Thyroid gland (tissue), 4 donors: ENCODE data around the gene AFAP1L1. TPM values are rescaled to one million over a fixed set of nuclear protein-coding genes. Genes with fewer than 3 reads are reported as not detected.

Source experiments
- DNase-seq, 2 donors: peaks; one replicate each; pipeline ENCODE4 v3.0.0-alpha.2; 2019
- H3K27ac ChIP-seq, 3 donors: fragments of 200-600 bp; sonication (generic); 1 replicate in 2 of 3; 2 replicates in 1 of 3; pipeline ENCODE4 v1.5.1; 2016 to 2019; ENCODE audit warnings: mild to moderate bottlenecking in 1 of 3, moderate library complexity in 1 of 3
- H3K27me3 ChIP-seq: fragments of 200-600 bp; sonication (generic); one replicate; pipeline ENCODE4 v1.5.1; 2019
- H3K36me3 ChIP-seq, 2 donors: fragments of 200-600 bp; sonication (generic); one replicate each; pipeline ENCODE4 v1.5.1; 2016 to 2019
- H3K4me1 ChIP-seq, 2 donors: fragments of 200-600 bp; sonication (generic); one replicate each; pipeline ENCODE4 v1.5.1; 2017 to 2019
- H3K4me3 ChIP-seq, 3 donors: fragments of 200-600 bp; sonication (generic); replicated peaks in 1 of 3; 1 replicate in 2 of 3; 2 replicates in 1 of 3; pipeline ENCODE4 v1.5.1; 2016; ENCODE audit warnings: mild to moderate bottlenecking in 1 of 3
- H3K9me3 ChIP-seq: fragments of 200-600 bp; sonication (generic); one replicate; pipeline ENCODE4 v1.5.1; 2017
- CTCF ChIP-seq, 6 experiments: fragments of 200-600 bp in 3 of 6; fragments of 450-650 bp in 3 of 6; sonication (generic) in 3 of 6; IDR thresholded peaks; one replicate each; pipeline ENCODE4 v1.5.1; 2016 to 2019; ENCODE audit warnings: antibody characterized with exemption in 6 of 6, mild to moderate bottlenecking in 2 of 6, inconsistent platforms in 1 of 6, moderate library complexity in 1 of 6
- POLR2A ChIP-seq, 2 donors: fragments of 450-650 bp; IDR thresholded peaks; one replicate each; pipeline ENCODE4 v1.6.1; 2017; ENCODE audit warnings: antibody characterized with exemption in 2 of 2, mild to moderate bottlenecking in 2 of 2, moderate library complexity in 1 of 2
- WGBS, 2 donors: methylation state at CpG; one replicate each; pipeline ENCODE4 v1.1.5; 2017; 5-methylcytosine and 5-hydroxymethylcytosine counted together
- intact Hi-C: fragments of 100-400 bp; cut with DNase I; formaldehyde crosslinking; loops from one replicate; pipeline ENCODE4 v1.15.1; 2023
- total RNA-seq, 4 donors: library from RNA; depleted of rRNA; stranded (reverse); fragments of >200 nt; gene quantifications; one replicate each; pipeline ENCODE4 v1.2.3, GENCODE V29; 2016

Gene AFAP1L1
- total RNA-seq, 4 donors from 2014 or later: 15.9 to 43.1 (median 26.8) TPM

GRCh38 chr5:149356391-149356790 is 84.7 kb downstream of the AFAP1L1 start:
- intact Hi-C loops: no loop called here
- H3K27ac ChIP-seq: no peak overlapping the region
- TF ChIP-seq POLR2A (IDR thresholded peaks at IDR 0.05) (no peak), CTCF (IDR thresholded peaks at IDR 0.05) (no peak)
- peaks cover 3 to 7% of the 10 kb centered on the region in 2 donors for H3K4me1 ChIP-seq
- DNase-seq: no peak
- no peaks in the 10 kb centered on the region for H3K9me3 ChIP-seq
- peaks cover 4 to 26% of the 10 kb centered on the region in 2 donors for H3K36me3 ChIP-seq
- no peaks in the 10 kb centered on the region for H3K27me3 ChIP-seq
- WGBS, 2 donors: 93 to 97% methylated on average over 8 of the region's 8 CpGs
- H3K4me3 ChIP-seq: no peak overlapping the region

GRCh38 chr5:149357370-149358293 is 86.0 kb downstream of the AFAP1L1 start, which contains the start of gene PCYOX1L:
PCYOX1L (plus strand) TSS chr5:149358046; CDS start chr5:149358069, 23 bp downstream.
- no peak for TF ChIP-seq CTCF (IDR thresholded peaks at IDR 0.05)
- TF ChIP-seq POLR2A (IDR thresholded peaks at IDR 0.05): peak in 1 of 2 donors; percentile 49
- intact Hi-C loops: no loop called here
- H3K27ac ChIP-seq: peak within 1 kb of the TSS in 1 of 3 donors; percentile 61

DNA sequence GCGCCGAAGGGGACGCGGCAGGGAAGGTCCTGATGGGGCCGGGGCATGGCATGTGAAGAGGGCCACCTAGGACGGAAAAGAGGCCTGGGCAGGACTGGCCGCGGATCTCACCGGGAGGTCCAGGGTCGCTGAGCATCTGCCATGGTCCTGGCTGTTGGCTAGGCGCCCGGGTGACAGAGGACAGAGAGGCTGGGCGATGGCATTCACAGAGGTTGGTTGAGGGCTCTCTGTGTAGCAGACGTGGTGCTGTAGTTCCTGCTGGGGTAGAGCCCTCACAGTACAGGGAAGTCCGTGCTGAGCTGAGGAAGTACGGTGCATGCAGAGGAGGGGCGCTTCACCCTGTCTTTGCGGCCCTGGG is 86.6 kb downstream of the AFAP1L1 start:
- Histone ChIP-seq H3K27ac (peak overlapping the region in 1 of 3 donors; percentile 61), H3K9me3 (no peaks in the 10 kb centered on the region), H3K4me1 (peaks cover 3 to 7% of the 10 kb centered on the region in 2 donors), H3K36me3 (peaks cover 0 to 10% of the 10 kb centered on the region in 2 donors), H3K4me3 (peak overlapping the region; percentile 21 to 76 (median 71)), H3K27me3 (no peaks in the 10 kb centered on the region)
- WGBS, 2 donors: 1 to 2% methylated on average over 9 to 18 of the region's 18 CpGs
- intact Hi-C loops: no loop called here
- peak in 1 of 6 experiments; percentile 4 for TF ChIP-seq CTCF (IDR thresholded peaks at IDR 0.05)
- no peak for TF ChIP-seq POLR2A (IDR thresholded peaks at IDR 0.05)
- peak; percentile 56 to 57 for DNase-seq

More at GRCh38 chr5:149357370-149358293, 86.0 kb downstream of the AFAP1L1 start, which contains the start of gene PCYOX1L:
- peaks cover 0 to 14% of the 10 kb centered on the region in 2 donors for H3K36me3 ChIP-seq
- DNase-seq: peak; percentile 95 to 97
- no peaks in the 10 kb centered on the region for H3K27me3 ChIP-seq
- peaks cover 3 to 7% of the 10 kb centered on the region in 2 donors for H3K4me1 ChIP-seq
- no peaks in the 10 kb centered on the region for H3K9me3 ChIP-seq
- peak within 1 kb of the TSS; percentile 21 to 76 (median 71) for H3K4me3 ChIP-seq
- 3 to 5% methylated on average over 28 to 34 of the region's 61 CpGs for WGBS, 2 donors

- H3K27ac ChIP-seq: no peak overlapping the region
- DNase-seq: no peak
- 75 to 84% methylated on average over 8 of the region's 8 CpGs for WGBS, 2 donors
- H3K9me3 ChIP-seq: no peaks in the 10 kb centered on the region
- intact Hi-C loops: no loop called here
- no peak for TF ChIP-seq CTCF (IDR thresholded peaks at IDR 0.05)
- TF ChIP-seq POLR2A (IDR thresholded peaks at IDR 0.05): no peak
- H3K36me3 ChIP-seq: peaks cover 0 to 2% of the 10 kb centered on the region in 2 donors
- H3K4me3 ChIP-seq: no peak overlapping the region
- H3K4me1 ChIP-seq: peaks cover 3 to 7% of the 10 kb centered on the region in 2 donors
- no peaks in the 10 kb centered on the region for H3K27me3 ChIP-seq
These were observed 87.3 kb downstream of the AFAP1L1 start for GRCh38 chr5:149358868-149359495.
